Stimulated activated naive CD8-positive, alpha-beta T cell treated with anti-CD3 and anti-CD28 coated beads, Interleukin-15, Interleukin-2, amounts not matched to agents 100 U/mL and 50 U/mL, for 24 hours (primary cell): ENCODE results near the gene SSNA1.
A peak's percentile ranks its signal among the peaks of the same experiment; 100 is the strongest.

Source experiments
- ATAC-seq: fragments of 150-1000 bp; cut with Tn5 transposase; one replicate; pipeline ENCODE4 v1.10.0; 2021
- DNase-seq: peaks from one replicate; pipeline ENCODE4 v3.0.0; 2021

Gene SSNA1

GRCh38 chr9:137221506-137222111 lies 33.1 kb downstream of the SSNA1 start:
- no peak for DNase-seq
- no peak for ATAC-seq

- ATAC-seq (no peak), DNase-seq (no peak)
Measured at GRCh38 chr9:137222190-137223077, 34.0 kb downstream of the SSNA1 start, which contains the start of gene RNF208. RNF208 (minus strand) TSS chr9:137222240; CDS start chr9:137221212, 1,028 bp downstream.

GRCh38 chr9:137223078-137223970 lies 34.8 kb downstream of the SSNA1 start:
- peak; percentile 97 for DNase-seq
- ATAC-seq, result peak; percentile 85

GRCh38 chr9:137224830-137225694 lies 36.6 kb downstream of the SSNA1 start, which contains the start of gene CYSRT1:
CYSRT1 (plus strand) TSS chr9:137225174; CDS start chr9:137225622, 448 bp downstream.
- ATAC-seq (peak; percentile 8), DNase-seq (peak; percentile 55)

- ATAC-seq (no peak), DNase-seq (no peak)
Measured at GRCh38 chr9:137225699-137226331, 37.3 kb downstream of the SSNA1 start.

- no peak for ATAC-seq
- no peak for DNase-seq
Measured at GRCh38 chr9:137226338-137227053, 38.0 kb downstream of the SSNA1 start.

- DNase-seq, result peak; percentile 89
- peak; percentile 55 for ATAC-seq
Measured at GRCh38 chr9:137227054-137227852, 38.8 kb downstream of the SSNA1 start, which contains the start of gene RNF224. RNF224 (plus strand) TSS chr9:137227502; CDS start chr9:137228336, 834 bp downstream.

- DNase-seq (no peak), ATAC-seq (no peak)
Measured at GRCh38 chr9:137227853-137228505, 39.5 kb downstream of the SSNA1 start.

GRCh38 chr9:137228506-137228967 lies 40.1 kb downstream of the SSNA1 start:
- DNase-seq, result no peak
- ATAC-seq, result no peak

- no peak for DNase-seq
- ATAC-seq, result no peak
Measured at GRCh38 chr9:137228968-137229896, 40.8 kb downstream of the SSNA1 start.

GRCh38 chr9:137229903-137230704 lies 41.6 kb downstream of the SSNA1 start:
- ATAC-seq (no peak), DNase-seq (no peak)

GRCh38 chr9:137230705-137231371 lies 42.4 kb downstream of the SSNA1 start, which contains the start of gene SLC34A3:
SLC34A3 (plus strand) TSS chr9:137230901; CDS start chr9:137231703, 802 bp downstream.
- ATAC-seq, result no peak
- DNase-seq, result no peak

- ATAC-seq, result no peak
- no peak for DNase-seq
Measured at GRCh38 chr9:137231372-137232039, 43.0 kb downstream of the SSNA1 start.

GRCh38 chr9:137232101-137232500 lies 43.6 kb downstream of the SSNA1 start:
- no peak for DNase-seq
- no peak for ATAC-seq

GRCh38 chr9:137232510-137232909 lies 44.0 kb downstream of the SSNA1 start:
- DNase-seq, result no peak
- ATAC-seq, result no peak
